M059J (cell line): ENCODE results near the gene FBLN1. TPM values are rescaled to one million over a fixed set of nuclear protein-coding genes. Genes with fewer than 3 reads are reported as not detected.

Source experiments
- DNase-seq: peaks from one replicate; pipeline ENCODE4 v3.0.0-alpha.2; 2012; ENCODE audit warnings: low read depth
- total RNA-seq: library from RNA; depleted of rRNA; stranded (reverse); fragments of >200 nt; shearing (Covaris generic); gene quantifications from 2 replicates; pipeline ENCODE4 v1.2.3, GENCODE V29; 2014; rRNA removed

FBLN1 gene
- total RNA-seq, 1 experiment from 2014 or later, result 34.9 TPM

DNA sequence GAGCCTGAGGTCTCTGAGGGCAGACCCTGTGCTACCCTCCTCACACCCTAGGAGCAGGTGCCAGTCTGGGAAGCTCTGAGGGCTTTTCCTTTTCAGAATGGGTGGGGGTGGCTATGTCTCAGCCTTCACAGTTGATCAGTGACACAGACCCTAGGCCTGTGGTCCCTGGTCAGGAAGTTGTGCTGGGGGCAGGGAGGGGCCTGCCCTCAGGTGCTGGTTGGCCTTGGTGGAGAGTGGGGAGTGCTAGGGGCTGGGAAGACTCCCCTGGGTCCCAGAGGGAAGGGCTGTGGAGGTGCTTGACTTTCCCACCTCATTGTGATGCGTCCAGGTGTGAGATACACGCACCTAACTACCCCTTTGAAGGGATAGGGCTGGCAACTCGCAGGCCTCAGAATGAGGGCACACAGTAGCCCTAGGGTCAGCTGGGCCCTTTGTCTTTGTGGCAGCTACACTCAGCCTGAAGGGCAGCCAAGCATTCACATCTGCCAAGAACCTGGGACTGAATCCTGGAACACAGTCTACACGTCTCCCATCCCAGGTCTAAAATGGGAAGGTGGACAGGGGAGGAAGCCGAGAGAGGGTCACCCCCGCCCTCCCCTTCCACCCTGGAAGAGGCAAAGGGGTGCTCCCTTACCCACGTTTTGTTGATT, 137.7 kb downstream of the FBLN1 start:
- DNase-seq, result no peak

- DNase-seq, result no peak
Measured at GRCh38 chr22:45640941-45641621, 138.4 kb downstream of the FBLN1 start.

GRCh38 chr22:45642986-45643385, 140.3 kb downstream of the FBLN1 start:
- no peak for DNase-seq

GRCh38 chr22:45644714-45645113, 142.0 kb downstream of the FBLN1 start:
- DNase-seq, result no peak

GRCh38 chr22:45645150-45645525, 142.5 kb downstream of the FBLN1 start:
- no peak for DNase-seq

GRCh38 chr22:45645526-45646414, 143.1 kb downstream of the FBLN1 start:
- peak; percentile 39 for DNase-seq

GRCh38 chr22:45647532-45648225, 145.0 kb downstream of the FBLN1 start:
- DNase-seq, result no peak

GRCh38 chr22:45648301-45649117, 145.8 kb downstream of the FBLN1 start:
- no peak for DNase-seq

GRCh38 chr22:45649809-45650208, 147.1 kb downstream of the FBLN1 start:
- DNase-seq, result no peak

DNA sequence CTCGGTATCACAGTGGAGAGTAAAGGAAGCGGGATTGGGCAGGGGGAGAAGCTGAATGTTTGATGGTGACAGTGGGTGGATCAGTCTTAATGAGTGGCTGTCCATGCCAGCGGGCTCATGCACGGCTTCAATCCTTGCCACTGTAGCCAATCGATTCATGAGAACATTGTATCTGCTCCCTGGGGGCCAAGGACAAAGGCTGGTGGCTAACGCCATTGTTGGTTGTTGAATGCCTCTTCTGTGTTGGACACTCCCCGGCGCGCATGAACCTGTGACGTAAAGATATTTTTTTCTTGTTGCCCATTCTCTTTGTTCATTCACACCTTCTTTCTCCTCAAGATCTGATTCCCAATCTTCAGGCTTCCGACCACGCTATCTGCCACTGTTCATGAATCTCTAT, 148.0 kb downstream of the FBLN1 start:
- no peak for DNase-seq

Other genes with a start within 250 kb of the FBLN1 start
- gene UPK3A, start 217.9 kb upstream of the FBLN1 start, total RNA-seq, result not detected in 2 replicates
- 4.1 and 9.8 TPM in 2 replicates for gene FAM118A, start 192.9 kb upstream of the FBLN1 start, total RNA-seq
- 0.20 TPM in 1 of 2 replicates, not detected in the other for gene SMC1B, start 89.3 kb upstream of the FBLN1 start, total RNA-seq
- 6.4 and 9.5 TPM in 2 replicates for gene RIBC2, start 89.2 kb upstream of the FBLN1 start, total RNA-seq
- gene ATXN10, start 169.0 kb downstream of the FBLN1 start, total RNA-seq, result 87.7 and 122 TPM in 2 replicates